Keratinocyte (primary cell): Measurements from ENCODE around the gene CHFR.

Experiments used
- EZH2 ChIP-seq: IDR thresholded peaks from one replicate; pipeline ENCODE4 v1.6.1; 2012; ENCODE audit warnings: inconsistent platforms, mild to moderate bottlenecking, low read length, moderate library complexity
- TF ChIP-seq, protein P1 (sequence below), 3 experiments: IDR thresholded peaks in 1 of 3; conservative IDR thresholded peaks in 1 of 3; optimal IDR thresholded peaks in 1 of 3; 2 replicates in 2 of 3; 3 replicates in 1 of 3; pipeline versions ENCODE3 to v1.5.1; 2011; ENCODE audit warnings: low read length in 3 of 3, mild to moderate bottlenecking in 3 of 3, moderate library complexity in 2 of 3, control low read depth in 1 of 3, inconsistent platforms in 1 of 3; ENCODE audit not compliant: insufficient read depth in 2 of 3; ENCODE audit errors: extremely low read depth in 1 of 3

DNA sequence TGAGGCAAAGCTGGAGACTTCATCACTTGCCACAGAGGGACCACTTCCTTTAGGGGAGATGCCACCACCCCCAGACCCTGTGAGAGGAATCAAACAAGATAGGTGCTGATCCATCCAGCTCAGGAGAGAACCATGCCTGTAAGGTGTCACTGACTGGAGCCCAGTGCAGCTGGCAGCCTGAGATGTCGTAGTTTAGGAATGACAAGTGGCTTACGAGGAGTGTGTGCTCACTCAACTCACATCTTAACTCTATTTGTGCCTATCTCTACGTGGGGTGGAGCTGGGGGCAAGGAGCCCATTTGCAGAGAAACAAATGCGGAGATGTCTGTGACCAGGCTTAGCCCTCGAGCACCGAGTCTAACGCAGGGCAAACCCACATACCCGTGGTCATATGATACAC, 25.8 kb downstream of the CHFR start:
- TF ChIP-seq, protein P1, sequence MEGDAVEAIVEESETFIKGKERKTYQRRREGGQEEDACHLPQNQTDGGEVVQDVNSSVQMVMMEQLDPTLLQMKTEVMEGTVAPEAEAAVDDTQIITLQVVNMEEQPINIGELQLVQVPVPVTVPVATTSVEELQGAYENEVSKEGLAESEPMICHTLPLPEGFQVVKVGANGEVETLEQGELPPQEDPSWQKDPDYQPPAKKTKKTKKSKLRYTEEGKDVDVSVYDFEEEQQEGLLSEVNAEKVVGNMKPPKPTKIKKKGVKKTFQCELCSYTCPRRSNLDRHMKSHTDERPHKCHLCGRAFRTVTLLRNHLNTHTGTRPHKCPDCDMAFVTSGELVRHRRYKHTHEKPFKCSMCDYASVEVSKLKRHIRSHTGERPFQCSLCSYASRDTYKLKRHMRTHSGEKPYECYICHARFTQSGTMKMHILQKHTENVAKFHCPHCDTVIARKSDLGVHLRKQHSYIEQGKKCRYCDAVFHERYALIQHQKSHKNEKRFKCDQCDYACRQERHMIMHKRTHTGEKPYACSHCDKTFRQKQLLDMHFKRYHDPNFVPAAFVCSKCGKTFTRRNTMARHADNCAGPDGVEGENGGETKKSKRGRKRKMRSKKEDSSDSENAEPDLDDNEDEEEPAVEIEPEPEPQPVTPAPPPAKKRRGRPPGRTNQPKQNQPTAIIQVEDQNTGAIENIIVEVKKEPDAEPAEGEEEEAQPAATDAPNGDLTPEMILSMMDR (optimal IDR thresholded peaks at IDR 0.05 in 1 of 3, IDR thresholded peaks at IDR 0.05 in 1 of 3, conservative IDR thresholded peaks at IDR 0.05 in 1 of 3; ENCODE audit: extremely low read depth in 1 of 3, insufficient read depth in 2 of 3, low read length in 3 of 3): no peak
- TF ChIP-seq EZH2: no peak
